Measurements from ENCODE around the gene IL1RAPL2. TPM values are rescaled to one million over a fixed set of nuclear protein-coding genes. Genes with fewer than 3 reads are reported as not detected.

The IL1RAPL2 gene
- total and polyA plus RNA-seq, 2 donors (not counting 3 experiments of a cell fraction or from before 2014, with no cell fraction given): not detected

- no peak for DNase-seq (ENCODE audit: low read depth, low spot score)
- CTCF ChIA-PET: no interaction called here
- H3K36me3 ChIP-seq (ENCODE audit: control insufficient read depth in 2 of 2, extremely low read depth in 1 of 2, insufficient read depth in 2 of 2, low read length in 2 of 2): no peaks in the 10 kb centered on the region
- FAIRE-seq: no peak
- intact Hi-C loops (cut with micrococcal nuclease) (loop anchor here (10.0 kb wide), 1 partner anchor 111 kb away; no protein-coding TSS in a partner anchor), dilution Hi-C loops (cut with MboI; ENCODE audit: extremely low pct_ligation_motif_present, low sequenced_read_pairs) (no loop called here)
- H3K9ac ChIP-seq (replicated peaks; ENCODE audit: extremely low read depth, insufficient read depth, low read length): no peak overlapping the region
- BruUV-seq (replicated peaks): no TSS peak
- TF ChIP-seq POLR2AphosphoS5 (IDR thresholded peaks at IDR 0.05; ENCODE audit: insufficient read depth, low read depth, low read length): no peak
- TF ChIP-seq FOS (IDR thresholded peaks at IDR 0.05; ENCODE audit: borderline replicate concordance, insufficient read depth, low read length): no peak
- TF ChIP-seq EZH2 (IDR thresholded peaks at IDR 0.05; ENCODE audit: borderline replicate concordance, low read depth, low read length, severe bottlenecking): no peak
- TF ChIP-seq MAX (IDR thresholded peaks at IDR 0.05; ENCODE audit: insufficient read depth, insufficient read length): no peak
- no peak for TF ChIP-seq JUN (IDR thresholded peaks at IDR 0.05; ENCODE audit: borderline replicate concordance, insufficient read depth, insufficient read length, low read depth)
- TF ChIP-seq MYC (IDR thresholded peaks at IDR 0.05; ENCODE audit: low read depth, low read length): no peak
- no peak for TF ChIP-seq CTCF (IDR thresholded peaks at IDR 0.05; ENCODE audit: extremely low read depth in 1 of 2, insufficient read depth in 1 of 2, low read depth in 1 of 2, low read length in 2 of 2)
- TF ChIP-seq GATA2 (IDR thresholded peaks at IDR 0.05; ENCODE audit: insufficient read depth, insufficient read length, low read depth, low read length): no peak
- no peak for TF ChIP-seq POLR2A (IDR thresholded peaks at IDR 0.05; ENCODE audit: low read depth, low read length)
- H2AFZ ChIP-seq (ENCODE audit: low read depth, low read length): no peak overlapping the region
- H4K20me1 ChIP-seq (replicated peaks; ENCODE audit: control insufficient read depth, extremely low read depth, insufficient read depth, low read length): no peaks in the 10 kb centered on the region
- no peaks in the 10 kb centered on the region for H3K9me1 ChIP-seq (replicated peaks; ENCODE audit: control insufficient read depth, extremely low read depth, insufficient read depth, low read length)
- no peaks in the 10 kb centered on the region for H3K9me3 ChIP-seq (replicated peaks; ENCODE audit: control insufficient read depth, insufficient read depth, low read length)
- H3K4me3 ChIP-seq (replicated peaks in 1 of 3; ENCODE audit: insufficient read depth in 1 of 3, low read depth in 1 of 3, low read length in 3 of 3): no peak overlapping the region
- POLR2A ChIA-PET: no interaction called here
- no peaks in the 10 kb centered on the region for H3K79me2 ChIP-seq (ENCODE audit: control insufficient read depth, insufficient read depth, low read length)
- H3K4me2 ChIP-seq (ENCODE audit: insufficient read depth, low read length): no peak overlapping the region
- no peaks in the 10 kb centered on the region for H3K4me1 ChIP-seq (ENCODE audit: control insufficient read depth, extremely low read depth, insufficient read depth, low read length)
- H3K27me3 ChIP-seq (ENCODE audit: control insufficient read depth in 2 of 2, insufficient read depth in 2 of 2, low read length in 2 of 2): no peaks in the 10 kb centered on the region
- no peak overlapping the region for H3K27ac ChIP-seq (ENCODE audit: insufficient read depth, low read depth, low read length)
These were observed 1207.8 kb downstream of the IL1RAPL2 start for GRCh38 chrX:105773801-105774200.
